OCI-LY7 (cell line): Measurements from ENCODE around the gene OR4F6.

Source experiments
- EZH2phosphoT487 ChIP-seq: fragments of 200-600 bp; sonication (generic); IDR thresholded peaks from 2 replicates; pipeline ENCODE4 v1.6.1; 2018; ENCODE audit warnings: low read depth, borderline replicate concordance, mild to moderate bottlenecking, mixed run types, antibody characterized with exemption, low read length, moderate library complexity, mixed read lengths
- TF ChIP-seq, protein P1 (sequence below): fragments of 200-600 bp; sonication (generic); conservative IDR thresholded peaks from 2 replicates; pipeline ENCODE4 v1.5.1; 2014; ENCODE audit warnings: mild to moderate bottlenecking, antibody characterized with exemption, low read length, moderate library complexity, mixed read lengths

DNA sequence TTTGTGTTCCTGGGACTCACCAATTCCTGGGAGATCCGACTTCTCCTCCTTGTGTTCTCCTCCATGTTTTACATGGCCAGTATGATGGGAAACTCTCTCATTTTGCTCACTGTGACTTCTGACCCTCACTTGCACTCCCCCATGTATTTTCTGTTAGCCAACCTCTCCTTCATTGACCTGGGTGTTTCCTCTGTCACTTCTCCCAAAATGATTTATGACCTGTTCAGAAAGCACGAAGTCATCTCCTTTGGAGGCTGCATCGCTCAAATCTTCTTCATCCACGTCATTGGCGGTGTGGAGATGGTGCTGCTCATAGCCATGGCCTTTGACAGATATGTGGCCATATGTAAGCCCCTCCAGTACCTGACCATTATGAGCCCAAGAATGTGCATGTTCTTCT lies 25.5 kb downstream of the OR4F6 start:
- TF ChIP-seq, protein P1, sequence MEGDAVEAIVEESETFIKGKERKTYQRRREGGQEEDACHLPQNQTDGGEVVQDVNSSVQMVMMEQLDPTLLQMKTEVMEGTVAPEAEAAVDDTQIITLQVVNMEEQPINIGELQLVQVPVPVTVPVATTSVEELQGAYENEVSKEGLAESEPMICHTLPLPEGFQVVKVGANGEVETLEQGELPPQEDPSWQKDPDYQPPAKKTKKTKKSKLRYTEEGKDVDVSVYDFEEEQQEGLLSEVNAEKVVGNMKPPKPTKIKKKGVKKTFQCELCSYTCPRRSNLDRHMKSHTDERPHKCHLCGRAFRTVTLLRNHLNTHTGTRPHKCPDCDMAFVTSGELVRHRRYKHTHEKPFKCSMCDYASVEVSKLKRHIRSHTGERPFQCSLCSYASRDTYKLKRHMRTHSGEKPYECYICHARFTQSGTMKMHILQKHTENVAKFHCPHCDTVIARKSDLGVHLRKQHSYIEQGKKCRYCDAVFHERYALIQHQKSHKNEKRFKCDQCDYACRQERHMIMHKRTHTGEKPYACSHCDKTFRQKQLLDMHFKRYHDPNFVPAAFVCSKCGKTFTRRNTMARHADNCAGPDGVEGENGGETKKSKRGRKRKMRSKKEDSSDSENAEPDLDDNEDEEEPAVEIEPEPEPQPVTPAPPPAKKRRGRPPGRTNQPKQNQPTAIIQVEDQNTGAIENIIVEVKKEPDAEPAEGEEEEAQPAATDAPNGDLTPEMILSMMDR = no peak
- TF ChIP-seq EZH2phosphoT487 = no peak
